Endothelial cell of umbilical vein (primary cell): ENCODE data around the gene SH3TC1.

Source experiments
- EZH2 ChIP-seq: IDR thresholded peaks from 2 replicates; pipeline ENCODE4 v1.6.1; 2012; ENCODE audit warnings: borderline replicate concordance, low read depth, mild to moderate bottlenecking, moderate library complexity, low read length, inconsistent platforms; ENCODE audit not compliant: severe bottlenecking
- JUN ChIP-seq: IDR thresholded peaks from 2 replicates; pipeline ENCODE4 v1.6.1; 2011; ENCODE audit warnings: borderline replicate concordance, low read depth; ENCODE audit not compliant: insufficient read length, insufficient read depth
- POLR2A ChIP-seq: IDR thresholded peaks from 2 replicates; pipeline ENCODE4 v1.6.1; 2012; ENCODE audit warnings: low read depth, mild to moderate bottlenecking, control low read depth, low read length
- TF ChIP-seq, protein P1 (sequence below), 2 donors: IDR thresholded peaks; 1 replicate in 1 of 2; 2 replicates in 1 of 2; pipeline ENCODE4 v1.5.1; 2011; ENCODE audit warnings: low read length in 2 of 2, mild to moderate bottlenecking in 2 of 2, moderate library complexity in 2 of 2, control low read depth in 1 of 2, inconsistent platforms in 1 of 2, low read depth in 1 of 2; ENCODE audit not compliant: insufficient read depth in 1 of 2; ENCODE audit errors: extremely low read depth in 1 of 2

DNA sequence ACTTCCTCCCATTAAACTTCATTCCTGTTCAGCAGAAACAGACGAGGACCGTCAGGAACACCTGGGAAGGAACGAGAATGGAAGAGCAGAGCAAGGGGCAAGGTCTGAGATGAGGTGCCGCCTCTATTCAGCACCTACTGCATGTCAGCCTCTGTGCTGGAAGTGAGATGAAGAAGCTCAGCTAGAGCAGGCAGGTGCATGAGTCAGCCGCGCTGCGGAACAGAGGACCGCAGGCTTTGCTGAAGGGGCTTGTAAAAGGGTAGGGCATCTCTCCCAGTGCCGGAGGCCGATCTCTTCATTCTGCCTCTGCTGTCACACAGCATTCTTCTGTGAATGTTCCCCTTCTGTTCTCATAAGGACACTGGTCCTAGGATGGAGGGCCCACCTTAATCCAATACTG, 34.4 kb upstream of the SH3TC1 start:
- TF ChIP-seq JUN (no peak), POLR2A (no peak), EZH2 (no peak)
- TF ChIP-seq, protein P1, sequence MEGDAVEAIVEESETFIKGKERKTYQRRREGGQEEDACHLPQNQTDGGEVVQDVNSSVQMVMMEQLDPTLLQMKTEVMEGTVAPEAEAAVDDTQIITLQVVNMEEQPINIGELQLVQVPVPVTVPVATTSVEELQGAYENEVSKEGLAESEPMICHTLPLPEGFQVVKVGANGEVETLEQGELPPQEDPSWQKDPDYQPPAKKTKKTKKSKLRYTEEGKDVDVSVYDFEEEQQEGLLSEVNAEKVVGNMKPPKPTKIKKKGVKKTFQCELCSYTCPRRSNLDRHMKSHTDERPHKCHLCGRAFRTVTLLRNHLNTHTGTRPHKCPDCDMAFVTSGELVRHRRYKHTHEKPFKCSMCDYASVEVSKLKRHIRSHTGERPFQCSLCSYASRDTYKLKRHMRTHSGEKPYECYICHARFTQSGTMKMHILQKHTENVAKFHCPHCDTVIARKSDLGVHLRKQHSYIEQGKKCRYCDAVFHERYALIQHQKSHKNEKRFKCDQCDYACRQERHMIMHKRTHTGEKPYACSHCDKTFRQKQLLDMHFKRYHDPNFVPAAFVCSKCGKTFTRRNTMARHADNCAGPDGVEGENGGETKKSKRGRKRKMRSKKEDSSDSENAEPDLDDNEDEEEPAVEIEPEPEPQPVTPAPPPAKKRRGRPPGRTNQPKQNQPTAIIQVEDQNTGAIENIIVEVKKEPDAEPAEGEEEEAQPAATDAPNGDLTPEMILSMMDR (IDR thresholded peaks at IDR 0.05; ENCODE audit: extremely low read depth in 1 of 2, insufficient read depth in 1 of 2, low read depth in 1 of 2, low read length in 2 of 2) = no peak
